A549 (cell line): Measurements from ENCODE around the gene DAO. TPM values are rescaled to one million over a fixed set of nuclear protein-coding genes. Genes with fewer than 3 reads are reported as not detected.

Experiments
- ATAC-seq, 2 experiments: fragments of 200-7000 bp in 1 of 2; fragments of >200 bp in 1 of 2; cut with Nextera tagmentation in 1 of 2; cut with Tn5 transposase in 1 of 2; 3 replicates each; pipeline versions ENCODE4 v1.8.0 to v1.9.1; 2018 to 2020; ENCODE audit warnings: mild to moderate bottlenecking in 1 of 2, moderate library complexity in 1 of 2
- CTCF ChIA-PET: fragments of 300-600 bp; sonication (Branson Sonifier 250); formaldehyde crosslinking; extraction: SDS; loops from one replicate; lab custom pipeline; 2021; ENCODE audit warnings: antibody characterized with exemption, inconsistent platforms; lab: Yijun Ruan, JAX
- POLR2A ChIA-PET: fragments of 350-600 bp; formaldehyde crosslinking; extraction: SDS; loops from one replicate; lab custom pipeline; 2021; ENCODE audit warnings: antibody characterized with exemption, inconsistent platforms; lab: Yijun Ruan, JAX
- DNase-seq, 2 experiments: peaks; one replicate each; pipeline versions ENCODE4 v3.0.0 to v3.0.0-alpha.2; 2011 to 2016; ENCODE audit warnings: low read depth in 1 of 2, low spot score in 1 of 2
- FAIRE-seq: peaks from 2 replicates; lab custom pipeline; 2011; peaks lifted over from hg19 to GRCh38; lab: Jason Lieb, UNC
- H3K27ac ChIP-seq, 2 experiments: fragments of >200 bp; sonication (Bioruptor Twin); formaldehyde crosslinking; 3 replicates each; pipeline ENCODE4 v1.5.1; 2016 to 2017
- H3K4me1 ChIP-seq: fragments of >200 bp; sonication (Bioruptor Twin); formaldehyde crosslinking; 3 replicates; pipeline ENCODE4 v1.6.1; 2016
- H3K4me2 ChIP-seq: fragments of >200 bp; sonication (Bioruptor Twin); formaldehyde crosslinking; 3 replicates; pipeline ENCODE4 v1.6.1; 2016
- H3K4me3 ChIP-seq: fragments of >200 bp; sonication (Bioruptor Twin); formaldehyde crosslinking; 3 replicates; pipeline ENCODE4 v1.5.1; 2016
- H3K9me3 ChIP-seq: fragments of >200 bp; sonication (Bioruptor Twin); formaldehyde crosslinking; 3 replicates; pipeline ENCODE4 v1.6.1; 2016
- CBX2 ChIP-seq: fragments of 200-600 bp; sonication (generic); IDR thresholded peaks from 2 replicates; pipeline ENCODE4 v1.6.1; 2016; ENCODE audit warnings: low read depth, mild to moderate bottlenecking, borderline replicate concordance
- CBX8 ChIP-seq: fragments of 200-600 bp; sonication (generic); IDR thresholded peaks from 2 replicates; pipeline ENCODE4 v1.6.1; 2016
- EHMT2 ChIP-seq: fragments of 200-600 bp; sonication (generic); IDR thresholded peaks from 2 replicates; pipeline ENCODE4 v1.6.1; 2016; ENCODE audit warnings: antibody characterized with exemption, low read depth, mild to moderate bottlenecking, moderate library complexity
- EP300 ChIP-seq, 2 experiments: fragments of >200 bp; sonication (Bioruptor Twin); formaldehyde crosslinking; IDR thresholded peaks; 2 replicates in 1 of 2; 3 replicates in 1 of 2; pipeline ENCODE4 v1.6.1; 2016 to 2017
- ESRRA ChIP-seq: fragments of 150-350 bp; IDR thresholded peaks from 2 replicates; pipeline ENCODE4 v1.6.1; 2014; ENCODE audit warnings: mild to moderate bottlenecking, low read length, borderline replicate concordance
- FOSB ChIP-seq: fragments of 250-450 bp; sonication (Bioruptor Pico); IDR thresholded peaks from 2 replicates; pipeline ENCODE4 v1.5.0; 2020; ENCODE audit warnings: mild to moderate bottlenecking, moderate library complexity
- FOXS1 ChIP-seq: fragments of 250-450 bp; sonication (Bioruptor Pico); IDR thresholded peaks from 2 replicates; pipeline ENCODE4 v1.5.0; 2020; ENCODE audit warnings: mild to moderate bottlenecking, moderate library complexity
- HEYL ChIP-seq: fragments of 250-450 bp; sonication (Bioruptor Pico); IDR thresholded peaks from 2 replicates; pipeline ENCODE4 v1.8.0; 2021; ENCODE audit warnings: mild to moderate bottlenecking, moderate library complexity
- HOXB13 ChIP-seq: fragments of 250-450 bp; sonication (Bioruptor Pico); IDR thresholded peaks from 2 replicates; pipeline ENCODE4 v1.5.0; 2020; ENCODE audit warnings: low read depth, mild to moderate bottlenecking, moderate library complexity
- HOXB5 ChIP-seq: fragments of 250-450 bp; sonication (Bioruptor Pico); IDR thresholded peaks from 2 replicates; pipeline ENCODE4 v1.5.0; 2020; ENCODE audit warnings: mild to moderate bottlenecking, moderate library complexity
- JUN ChIP-seq, 2 experiments: fragments of >200 bp; sonication (Bioruptor Twin); formaldehyde crosslinking; IDR thresholded peaks; 2 replicates in 1 of 2; 3 replicates in 1 of 2; pipeline ENCODE4 v1.6.1; 2016 to 2017
- NR3C1 ChIP-seq: fragments of >200 bp; sonication (Bioruptor Twin); formaldehyde crosslinking; IDR thresholded peaks from 3 replicates; pipeline ENCODE4 v1.6.1; 2017
- POLR2AphosphoS2 ChIP-seq: conservative IDR thresholded peaks from 2 replicates; pipeline ENCODE4 v1.6.1; 2012; ENCODE audit warnings: low read length, improper control_type of control experiment, inconsistent platforms
- RAD21 ChIP-seq, 2 experiments: fragments of >200 bp in 1 of 2; sonication (Bioruptor Twin) in 1 of 2; formaldehyde crosslinking in 1 of 2; IDR thresholded peaks in 1 of 2; conservative IDR thresholded peaks in 1 of 2; 2 replicates in 1 of 2; 3 replicates in 1 of 2; pipeline ENCODE4 v1.6.1; 2012 to 2018; ENCODE audit warnings: inconsistent platforms in 1 of 2
- RFX5 ChIP-seq: fragments of 450-650 bp; IDR thresholded peaks from 2 replicates; pipeline ENCODE4 v1.7.1; 2014; ENCODE audit warnings: antibody characterized with exemption, mild to moderate bottlenecking, moderate library complexity
- TP53 ChIP-seq: fragments of 250-450 bp; sonication (Bioruptor Pico); IDR thresholded peaks from 2 replicates; pipeline ENCODE4 v1.5.0; 2021; ENCODE audit warnings: mild to moderate bottlenecking, moderate library complexity
- ZFP36 ChIP-seq: fragments of 450-650 bp; IDR thresholded peaks from 2 replicates; pipeline ENCODE4 v1.6.1; 2014; ENCODE audit warnings: borderline replicate concordance; ENCODE audit not compliant: partially characterized antibody
- ZNF302 ChIP-seq: fragments of 250-450 bp; sonication (Bioruptor Pico); IDR thresholded peaks from 2 replicates; pipeline ENCODE4 v1.9.0; 2021; ENCODE audit warnings: inconsistent platforms, mild to moderate bottlenecking, moderate library complexity
- whole genome bisulfite sequencing: methylation state at CpG from one replicate; pipeline ENCODE4 v1.1.6; 2017; ENCODE audit errors: missing lambda C conversion rate; 5-methylcytosine and 5-hydroxymethylcytosine counted together
- polyA plus RNA-seq, 4 experiments: library from polyadenylated mRNA; depleted of rRNA in 3 of 4; stranded (reverse); fragments of >200 nt; fragmentation: RNase III in 1 of 4; extraction: RNeasy Plus Mini Kit Qiagen cat#74134 plus additional on column Dnase treatment in 1 of 4; gene quantifications; 2 replicates in 3 of 4; 3 replicates in 1 of 4; pipeline ENCODE4 v1.2.3, GENCODE V29; 2011 to 2017
- TF ChIP-seq, protein P1 (sequence below): fragments of 250-450 bp; sonication (Bioruptor Pico); IDR thresholded peaks from 2 replicates; pipeline ENCODE4 v1.5.0; 2021; ENCODE audit warnings: mild to moderate bottlenecking, moderate library complexity, borderline replicate concordance
- TF ChIP-seq, protein P2 (sequence below): IDR thresholded peaks from 2 replicates; pipeline ENCODE4 v1.6.1; 2012
- TF ChIP-seq, protein P3 (sequence below): fragments of >200 bp; sonication (Bioruptor Twin); formaldehyde crosslinking; IDR thresholded peaks from 2 replicates; pipeline ENCODE4 v1.6.1; 2016
- TF ChIP-seq, protein P4 (sequence below): fragments of 250-450 bp; sonication (Bioruptor Pico); IDR thresholded peaks from 2 replicates; pipeline ENCODE4 v1.5.0; 2020; ENCODE audit warnings: low read depth, mild to moderate bottlenecking, moderate library complexity
- TF ChIP-seq, protein P5 (sequence below): fragments of >200 bp; sonication (Bioruptor Twin); formaldehyde crosslinking; IDR thresholded peaks from 3 replicates; pipeline ENCODE4 v1.6.1; 2016
- TF ChIP-seq, protein P6 (sequence below): IDR thresholded peaks from 2 replicates; pipeline ENCODE4 v1.6.1; 2012

DAO gene
- polyA plus RNA-seq, 2 of the 4 experiments (the other 2 are of a cell fraction), result not detected

DNA sequence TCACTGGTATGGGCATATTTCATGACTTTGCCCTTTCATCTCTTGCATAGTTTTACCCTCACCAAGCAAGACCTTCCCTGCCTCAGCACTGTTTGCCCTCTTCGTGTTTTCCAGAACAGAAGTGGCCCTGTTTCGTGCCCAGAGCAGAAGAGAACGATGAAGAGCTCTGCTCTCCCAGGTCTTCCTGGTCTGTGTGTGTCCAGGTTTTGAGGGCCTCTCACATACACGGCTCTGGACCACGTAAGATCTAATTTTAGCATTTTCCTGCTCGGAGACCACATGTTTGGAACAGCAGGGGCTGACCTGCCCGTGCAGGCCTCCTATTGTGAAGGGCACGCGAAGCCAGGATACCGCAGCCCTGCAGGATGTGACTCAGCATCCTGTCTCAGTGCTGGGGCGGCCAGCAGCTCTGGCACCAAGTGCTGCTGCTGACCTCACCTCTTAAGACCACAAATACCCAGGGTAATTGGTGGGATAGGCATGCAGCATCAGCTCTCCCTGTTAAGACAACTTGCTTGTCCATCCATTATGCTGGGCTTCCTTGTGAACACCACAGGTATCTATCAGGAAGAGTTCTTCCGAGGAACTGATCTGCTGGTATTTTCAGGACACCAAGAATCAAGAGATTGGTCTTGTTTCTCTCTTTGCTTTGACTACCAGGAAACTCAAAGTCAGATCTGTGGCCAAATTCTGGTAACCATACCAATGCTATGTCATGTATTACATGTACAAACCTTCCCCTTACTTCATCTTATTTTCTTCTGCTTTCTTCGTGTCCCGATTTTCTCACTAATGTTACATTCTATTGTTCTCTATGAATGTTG, 41.5 kb upstream of the DAO start (continued):
- peak; percentile 22 to 32; a peak in 1 of 5 replicates for TF ChIP-seq RAD21 (conservative IDR thresholded peaks at IDR 0.05 in 1 of 2, IDR thresholded peaks at IDR 0.05 in 1 of 2)
- peak; percentile 79; the same call in 1 of the 2 replicates for TF ChIP-seq FOSB (CRISPR knock-in tag)
- peak; percentile 93 for TF ChIP-seq HOXB13 (CRISPR knock-in tag)
- no peak for TF ChIP-seq CBX8
- TF ChIP-seq, protein P1, sequence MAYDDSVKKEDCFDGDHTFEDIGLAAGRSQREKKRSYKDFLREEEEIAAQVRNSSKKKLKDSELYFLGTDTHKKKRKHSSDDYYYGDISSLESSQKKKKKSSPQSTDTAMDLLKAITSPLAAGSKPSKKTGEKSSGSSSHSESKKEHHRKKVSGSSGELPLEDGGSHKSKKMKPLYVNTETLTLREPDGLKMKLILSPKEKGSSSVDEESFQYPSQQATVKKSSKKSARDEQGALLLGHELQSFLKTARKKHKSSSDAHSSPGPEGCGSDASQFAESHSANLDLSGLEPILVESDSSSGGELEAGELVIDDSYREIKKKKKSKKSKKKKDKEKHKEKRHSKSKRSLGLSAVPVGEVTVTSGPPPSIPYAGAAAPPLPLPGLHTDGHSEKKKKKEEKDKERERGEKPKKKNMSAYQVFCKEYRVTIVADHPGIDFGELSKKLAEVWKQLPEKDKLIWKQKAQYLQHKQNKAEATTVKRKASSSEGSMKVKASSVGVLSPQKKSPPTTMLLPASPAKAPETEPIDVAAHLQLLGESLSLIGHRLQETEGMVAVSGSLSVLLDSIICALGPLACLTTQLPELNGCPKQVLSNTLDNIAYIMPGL, result no peak
- TF ChIP-seq POLR2AphosphoS2, result no peak; the same call in 1 of the 2 replicates
- TF ChIP-seq, protein P2, sequence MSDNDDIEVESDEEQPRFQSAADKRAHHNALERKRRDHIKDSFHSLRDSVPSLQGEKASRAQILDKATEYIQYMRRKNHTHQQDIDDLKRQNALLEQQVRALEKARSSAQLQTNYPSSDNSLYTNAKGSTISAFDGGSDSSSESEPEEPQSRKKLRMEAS, result peak; percentile 99
- TF ChIP-seq RFX5, result no peak
- 0 out of 2 replicates have a peak, but pooled peaks have one; percentile 65 for TF ChIP-seq TP53 (CRISPR knock-in tag)
- TF ChIP-seq JUN (IDR thresholded peaks at IDR 0.05), result peak; percentile 77 to 92; a peak in 4 of 5 replicates
- peak; percentile 57; the same call in 1 of the 2 replicates for TF ChIP-seq FOXS1 (CRISPR knock-in tag)

DNA sequence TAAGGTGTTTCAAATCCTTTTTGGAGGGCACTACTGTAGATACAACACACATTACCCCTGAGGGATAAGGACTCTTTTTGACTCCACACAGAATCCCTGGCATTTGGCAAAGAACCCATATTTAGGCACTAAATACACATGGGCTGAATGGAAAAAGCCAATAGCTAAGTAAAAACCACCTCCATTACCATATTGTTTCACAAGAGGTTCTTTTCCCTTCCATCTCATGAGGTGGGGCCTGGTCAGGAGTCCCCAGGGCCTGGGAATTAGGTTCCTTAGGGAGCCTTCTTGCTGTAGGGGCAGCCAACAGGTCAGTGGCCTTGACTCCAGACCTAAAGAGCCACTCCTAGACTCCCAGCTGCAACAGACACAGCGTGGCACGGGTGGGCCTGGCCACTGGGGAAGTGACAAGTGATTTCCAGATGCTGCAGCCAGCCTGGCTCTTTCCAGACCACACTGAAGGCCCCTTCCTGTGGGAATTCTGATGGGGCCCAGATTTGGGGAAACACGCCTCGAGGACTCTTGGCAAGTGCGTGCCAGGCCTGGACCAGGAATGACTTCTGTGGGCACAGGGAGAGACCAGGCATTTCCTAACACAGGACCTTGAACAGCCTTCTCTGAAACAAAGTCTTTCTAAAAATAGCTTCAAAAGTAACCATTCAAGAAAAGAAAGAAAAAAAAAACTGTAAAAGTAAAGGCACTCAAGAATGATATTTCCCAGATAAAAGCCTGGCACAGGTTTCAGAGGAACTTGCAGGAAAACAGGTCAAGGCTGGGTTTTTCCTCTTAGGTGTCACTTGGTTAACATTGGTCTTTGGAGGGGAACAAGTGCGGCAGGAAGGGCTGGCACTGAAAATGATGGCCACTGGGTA, 40.6 kb upstream of the DAO start:
- POLR2A ChIA-PET, result interaction anchor here (0.8 to 2.9 kb wide), 5 partner anchors 9 to 18 kb away, joined by 3 to 19 read pairs (median 4); partner anchors contain the start of gene SSH1
- TF ChIP-seq, protein P3, sequence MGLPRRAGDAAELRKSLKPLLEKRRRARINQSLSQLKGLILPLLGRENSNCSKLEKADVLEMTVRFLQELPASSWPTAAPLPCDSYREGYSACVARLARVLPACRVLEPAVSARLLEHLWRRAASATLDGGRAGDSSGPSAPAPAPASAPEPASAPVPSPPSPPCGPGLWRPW, result no peak
- peak; percentile 64; the same call in 1 of the 2 replicates for TF ChIP-seq HOXB5 (CRISPR knock-in tag)
- no peak for TF ChIP-seq NR3C1
- TF ChIP-seq, protein P4, sequence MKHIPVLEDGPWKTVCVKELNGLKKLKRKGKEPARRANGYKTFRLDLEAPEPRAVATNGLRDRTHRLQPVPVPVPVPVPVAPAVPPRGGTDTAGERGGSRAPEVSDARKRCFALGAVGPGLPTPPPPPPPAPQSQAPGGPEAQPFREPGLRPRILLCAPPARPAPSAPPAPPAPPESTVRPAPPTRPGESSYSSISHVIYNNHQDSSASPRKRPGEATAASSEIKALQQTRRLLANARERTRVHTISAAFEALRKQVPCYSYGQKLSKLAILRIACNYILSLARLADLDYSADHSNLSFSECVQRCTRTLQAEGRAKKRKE (CRISPR knock-in tag), result no peak
- TF ChIP-seq ZNF302 (CRISPR knock-in tag), result peak; percentile 4; the same call in 1 of the 2 replicates
- TF ChIP-seq POLR2AphosphoS2, result no peak
- TF ChIP-seq, protein P2, result no peak
- TF ChIP-seq, protein P5, sequence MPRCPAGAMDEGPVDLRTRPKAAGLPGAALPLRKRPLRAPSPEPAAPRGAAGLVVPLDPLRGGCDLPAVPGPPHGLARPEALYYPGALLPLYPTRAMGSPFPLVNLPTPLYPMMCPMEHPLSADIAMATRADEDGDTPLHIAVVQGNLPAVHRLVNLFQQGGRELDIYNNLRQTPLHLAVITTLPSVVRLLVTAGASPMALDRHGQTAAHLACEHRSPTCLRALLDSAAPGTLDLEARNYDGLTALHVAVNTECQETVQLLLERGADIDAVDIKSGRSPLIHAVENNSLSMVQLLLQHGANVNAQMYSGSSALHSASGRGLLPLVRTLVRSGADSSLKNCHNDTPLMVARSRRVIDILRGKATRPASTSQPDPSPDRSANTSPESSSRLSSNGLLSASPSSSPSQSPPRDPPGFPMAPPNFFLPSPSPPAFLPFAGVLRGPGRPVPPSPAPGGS, result no peak
- no peak for TF ChIP-seq EHMT2
- TF ChIP-seq, protein P6, sequence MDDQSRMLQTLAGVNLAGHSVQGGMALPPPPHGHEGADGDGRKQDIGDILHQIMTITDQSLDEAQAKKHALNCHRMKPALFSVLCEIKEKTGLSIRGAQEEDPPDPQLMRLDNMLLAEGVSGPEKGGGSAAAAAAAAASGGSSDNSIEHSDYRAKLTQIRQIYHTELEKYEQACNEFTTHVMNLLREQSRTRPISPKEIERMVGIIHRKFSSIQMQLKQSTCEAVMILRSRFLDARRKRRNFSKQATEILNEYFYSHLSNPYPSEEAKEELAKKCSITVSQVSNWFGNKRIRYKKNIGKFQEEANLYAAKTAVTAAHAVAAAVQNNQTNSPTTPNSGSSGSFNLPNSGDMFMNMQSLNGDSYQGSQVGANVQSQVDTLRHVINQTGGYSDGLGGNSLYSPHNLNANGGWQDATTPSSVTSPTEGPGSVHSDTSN, result no peak
- TF ChIP-seq RAD21 (conservative IDR thresholded peaks at IDR 0.05 in 1 of 2, IDR thresholded peaks at IDR 0.05 in 1 of 2), result no peak
- TF ChIP-seq FOXS1 (CRISPR knock-in tag), result no peak
- TF ChIP-seq HEYL (CRISPR knock-in tag), result no peak
- TF ChIP-seq ZFP36, result no peak
- TF ChIP-seq ESRRA, result no peak
- no peak for TF ChIP-seq EP300 (IDR thresholded peaks at IDR 0.05)
- no peak for TF ChIP-seq CBX2

More for the DNA sequence above, 40.6 kb upstream of the DAO start:
- Histone ChIP-seq H3K9me3 (no peaks in the 10 kb centered on the region), H3K27ac (peak overlapping the region; percentile 92 to 94), H3K4me1 (peaks cover 59% of the 10 kb centered on the region), H3K4me3 (no peak overlapping the region), H3K4me2 (peak overlapping the region; percentile 61)
- DNase-seq (no peak), FAIRE-seq (no peak), ATAC-seq (no peak; a peak in 1 of 6 replicates)
- CTCF ChIA-PET, result interaction anchor here (1.2 to 3.7 kb wide), 7 partner anchors 9 to 221 kb away, joined by 3 to 16 read pairs (median 5); no protein-coding TSS in a partner anchor
- WGBS, result 86% methylated on average over 4 of the region's 6 CpGs
